Activated CD8-positive, alpha-beta T cell treated with anti-CD3 and anti-CD28 coated beads for 36 hours (primary cell): ENCODE data around the gene IL13RA2. TPM values are rescaled to one million over a fixed set of nuclear protein-coding genes. Genes with fewer than 3 reads are reported as not detected.

Experiments
- ATAC-seq: fragments of 200-7000 bp; cut with Tn5 transposase; one replicate; pipeline ENCODE4 v1.10.0; 2021; ENCODE audit warnings: mild to moderate bottlenecking, moderate library complexity
- CTCF ChIA-PET: fragments of 350-600 bp; sonication (Branson Sonifier 250); formaldehyde crosslinking; loops from one replicate; lab custom pipeline; 2021; ENCODE audit warnings: antibody characterized with exemption; lab: Charles Lee
- POLR2A ChIA-PET: fragments of 350-600 bp; sonication (Branson Sonifier 250); formaldehyde crosslinking; loops from one replicate; lab custom pipeline; 2021; ENCODE audit warnings: antibody characterized with exemption; lab: Charles Lee
- DNase-seq: peaks from one replicate; pipeline ENCODE4 v3.0.0-alpha.2; 2020
- H3K27ac Mint-ChIP-seq: one replicate; pipeline ENCODE4 v1.8.0; 2021; ENCODE audit warnings: mild to moderate bottlenecking, mixed read lengths
- H3K27me3 Mint-ChIP-seq: one replicate; pipeline ENCODE4 v1.8.0; 2021; ENCODE audit warnings: mixed read lengths
- H3K36me3 Mint-ChIP-seq: one replicate; pipeline ENCODE4 v1.8.0; 2021; ENCODE audit warnings: low read depth, mixed read lengths
- H3K4me1 Mint-ChIP-seq: one replicate; pipeline ENCODE4 v1.8.0; 2021; ENCODE audit warnings: low read depth, mixed read lengths
- H3K4me3 Mint-ChIP-seq: one replicate; pipeline ENCODE4 v1.8.0; 2021; ENCODE audit warnings: mild to moderate bottlenecking, moderate library complexity, mixed read lengths
- H3K9me3 Mint-ChIP-seq: one replicate; pipeline ENCODE4 v1.8.0; 2021; ENCODE audit warnings: mixed read lengths
- CTCF ChIP-seq: fragments of 200-600 bp; IDR thresholded peaks from one replicate; pipeline ENCODE4 v1.8.0; 2022; ENCODE audit warnings: antibody characterized with exemption, mild to moderate bottlenecking
- intact Hi-C: fragments of 100-400 bp; cut with micrococcal nuclease; formaldehyde crosslinking; loops from one replicate; pipeline ENCODE4 v1.10.0; 2022
- total RNA-seq, 2 experiments: library from RNA; stranded (reverse); gene quantifications; one replicate each; pipeline ENCODE4 v1.2.3, GENCODE V29; 2021

The IL13RA2 gene
- total RNA-seq, 2 experiments from 2014 or later = not detected

- intact Hi-C loops = no loop called here
- no peaks in the 10 kb centered on the region for H3K27me3 Mint-ChIP-seq
- ATAC-seq (no peak), DNase-seq (no peak)
- H3K36me3 Mint-ChIP-seq = no peaks in the 10 kb centered on the region
- no peak overlapping the region for H3K4me3 Mint-ChIP-seq
- ChIA-PET POLR2A (no interaction called here), CTCF (no interaction called here)
- no peaks in the 10 kb centered on the region for H3K9me3 Mint-ChIP-seq
- no peak overlapping the region for H3K27ac Mint-ChIP-seq
- no peaks in the 10 kb centered on the region for H3K4me1 Mint-ChIP-seq
- no peak for TF ChIP-seq CTCF
Measured at GRCh38 chrX:115036029-115036428, 18.6 kb upstream of the IL13RA2 start.

- Mint-ChIP-seq H3K36me3 (no peaks in the 10 kb centered on the region), H3K27ac (no peak overlapping the region), H3K9me3 (no peaks in the 10 kb centered on the region), H3K4me1 (no peaks in the 10 kb centered on the region), H3K27me3 (no peaks in the 10 kb centered on the region), H3K4me3 (no peak overlapping the region)
- no peak for TF ChIP-seq CTCF
- intact Hi-C loops = no loop called here
- ATAC-seq = no peak
- ChIA-PET CTCF (no interaction called here), POLR2A (no interaction called here)
- no peak for DNase-seq
Measured at GRCh38 chrX:115031989-115032388, 14.6 kb upstream of the IL13RA2 start.

GRCh38 chrX:115030625-115031024, 13.2 kb upstream of the IL13RA2 start:
- ChIA-PET POLR2A (no interaction called here), CTCF (no interaction called here)
- DNase-seq (no peak), ATAC-seq (no peak)
- no peak for TF ChIP-seq CTCF
- intact Hi-C loops = no loop called here
- no peaks in the 10 kb centered on the region for H3K36me3 Mint-ChIP-seq
- H3K27me3 Mint-ChIP-seq = no peaks in the 10 kb centered on the region
- H3K4me3 Mint-ChIP-seq = no peak overlapping the region
- H3K9me3 Mint-ChIP-seq = no peaks in the 10 kb centered on the region
- no peak overlapping the region for H3K27ac Mint-ChIP-seq
- no peaks in the 10 kb centered on the region for H3K4me1 Mint-ChIP-seq

- Mint-ChIP-seq H3K27me3 (no peaks in the 10 kb centered on the region), H3K4me1 (no peaks in the 10 kb centered on the region), H3K4me3 (no peak overlapping the region), H3K36me3 (no peaks in the 10 kb centered on the region), H3K27ac (no peak overlapping the region), H3K9me3 (no peaks in the 10 kb centered on the region)
- no peak for TF ChIP-seq CTCF
- DNase-seq = no peak
- intact Hi-C loops = no loop called here
- CTCF ChIA-PET = no interaction called here
- no peak for ATAC-seq
- POLR2A ChIA-PET = no interaction called here
Measured at GRCh38 chrX:115029869-115030570, 12.6 kb upstream of the IL13RA2 start.

DNA sequence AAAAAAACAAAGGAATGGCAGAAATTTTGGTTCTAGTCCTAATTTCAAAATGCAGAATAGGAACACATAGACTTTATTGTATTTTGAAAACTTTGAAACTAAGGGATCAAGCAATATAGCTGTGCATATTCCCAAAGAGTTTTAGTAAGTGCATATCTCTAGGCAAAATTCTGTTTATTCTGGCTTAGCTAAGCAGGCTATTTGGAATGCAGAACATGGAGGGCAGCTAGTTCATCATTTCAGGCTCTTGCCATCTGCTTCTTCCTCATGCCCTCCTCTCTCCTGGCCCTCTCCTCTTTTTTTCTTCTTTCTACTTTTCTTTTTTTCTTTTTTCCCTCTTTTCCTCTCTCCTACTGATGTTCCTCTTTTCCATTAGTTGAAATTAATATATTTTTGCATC, 12.0 kb upstream of the IL13RA2 start:
- Mint-ChIP-seq H3K4me1 (no peaks in the 10 kb centered on the region), H3K27me3 (no peaks in the 10 kb centered on the region), H3K4me3 (no peak overlapping the region), H3K27ac (no peak overlapping the region), H3K9me3 (no peaks in the 10 kb centered on the region), H3K36me3 (no peaks in the 10 kb centered on the region)
- ChIA-PET POLR2A (no interaction called here), CTCF (no interaction called here)
- DNase-seq (no peak), ATAC-seq (no peak)
- TF ChIP-seq CTCF = no peak
- intact Hi-C loops = no loop called here
